ENCODE measurements around the gene LY86.

The LY86 gene

GRCh38 chr6:6560909-6561308 is 27.6 kb upstream of the LY86 start:
- Histone ChIP-seq H3K4me3 (ENCODE audit: insufficient read depth, low read length, poor library complexity, severe bottlenecking) (no peak overlapping the region), H3K27me3 (ENCODE audit: low read length) (no peaks in the 10 kb centered on the region), H3K27ac (ENCODE audit: low read depth, low read length) (no peak overlapping the region), H3K4me2 (ENCODE audit: low read depth, low read length, poor library complexity, severe bottlenecking) (no peak overlapping the region), H3K9me2 (replicated peaks; ENCODE audit: insufficient read depth, low read length) (no peaks in the 10 kb centered on the region), H2AFZ (ENCODE audit: low read depth, low read length, severe bottlenecking) (no peak overlapping the region), H4K20me1 (ENCODE audit: low read depth, low read length) (no peaks in the 10 kb centered on the region), H3K9ac (ENCODE audit: low read length) (no peak overlapping the region), H3K79me2 (ENCODE audit: insufficient read depth, low read length) (no peaks in the 10 kb centered on the region), H3F3A (ENCODE audit: insufficient read depth) (no peaks in the 10 kb centered on the region), H3K36me3 (ENCODE audit: low read length) (no peaks in the 10 kb centered on the region), H3K9me3 (ENCODE audit: insufficient read depth, low read length) (no peaks in the 10 kb centered on the region)
- TF ChIP-seq, protein P1, sequence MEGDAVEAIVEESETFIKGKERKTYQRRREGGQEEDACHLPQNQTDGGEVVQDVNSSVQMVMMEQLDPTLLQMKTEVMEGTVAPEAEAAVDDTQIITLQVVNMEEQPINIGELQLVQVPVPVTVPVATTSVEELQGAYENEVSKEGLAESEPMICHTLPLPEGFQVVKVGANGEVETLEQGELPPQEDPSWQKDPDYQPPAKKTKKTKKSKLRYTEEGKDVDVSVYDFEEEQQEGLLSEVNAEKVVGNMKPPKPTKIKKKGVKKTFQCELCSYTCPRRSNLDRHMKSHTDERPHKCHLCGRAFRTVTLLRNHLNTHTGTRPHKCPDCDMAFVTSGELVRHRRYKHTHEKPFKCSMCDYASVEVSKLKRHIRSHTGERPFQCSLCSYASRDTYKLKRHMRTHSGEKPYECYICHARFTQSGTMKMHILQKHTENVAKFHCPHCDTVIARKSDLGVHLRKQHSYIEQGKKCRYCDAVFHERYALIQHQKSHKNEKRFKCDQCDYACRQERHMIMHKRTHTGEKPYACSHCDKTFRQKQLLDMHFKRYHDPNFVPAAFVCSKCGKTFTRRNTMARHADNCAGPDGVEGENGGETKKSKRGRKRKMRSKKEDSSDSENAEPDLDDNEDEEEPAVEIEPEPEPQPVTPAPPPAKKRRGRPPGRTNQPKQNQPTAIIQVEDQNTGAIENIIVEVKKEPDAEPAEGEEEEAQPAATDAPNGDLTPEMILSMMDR (IDR thresholded peaks at IDR 0.05; ENCODE audit: insufficient read depth, low read length, poor library complexity, severe bottlenecking), result peak; percentile 13
- no peak for TF ChIP-seq EZH2phosphoT487 (conservative IDR thresholded peaks at IDR 0.05; ENCODE audit: low read length)

- no peak overlapping the region for H3K27ac ChIP-seq (ENCODE audit: low read depth, low read length)
- TF ChIP-seq, protein P1 (IDR thresholded peaks at IDR 0.05; ENCODE audit: insufficient read depth, low read length, poor library complexity, severe bottlenecking), result no peak
- TF ChIP-seq EZH2phosphoT487 (conservative IDR thresholded peaks at IDR 0.05; ENCODE audit: low read length), result no peak
- no peaks in the 10 kb centered on the region for H4K20me1 ChIP-seq (ENCODE audit: low read depth, low read length)
- no peaks in the 10 kb centered on the region for H3F3A ChIP-seq (ENCODE audit: insufficient read depth)
- H3K27me3 ChIP-seq (ENCODE audit: low read length), result no peaks in the 10 kb centered on the region
- no peaks in the 10 kb centered on the region for H3K36me3 ChIP-seq (ENCODE audit: low read length)
- H3K4me3 ChIP-seq (ENCODE audit: insufficient read depth, low read length, poor library complexity, severe bottlenecking), result no peak overlapping the region
- H3K79me2 ChIP-seq (ENCODE audit: insufficient read depth, low read length), result no peaks in the 10 kb centered on the region
- no peaks in the 10 kb centered on the region for H3K9me2 ChIP-seq (replicated peaks; ENCODE audit: insufficient read depth, low read length)
- H3K9ac ChIP-seq (ENCODE audit: low read length), result no peak overlapping the region
- no peaks in the 10 kb centered on the region for H3K9me3 ChIP-seq (ENCODE audit: insufficient read depth, low read length)
- no peak overlapping the region for H2AFZ ChIP-seq (ENCODE audit: low read depth, low read length, severe bottlenecking)
- H3K4me2 ChIP-seq (ENCODE audit: low read depth, low read length, poor library complexity, severe bottlenecking), result no peak overlapping the region
Measured at GRCh38 chr6:6564154-6564553, 24.4 kb upstream of the LY86 start.

DNA sequence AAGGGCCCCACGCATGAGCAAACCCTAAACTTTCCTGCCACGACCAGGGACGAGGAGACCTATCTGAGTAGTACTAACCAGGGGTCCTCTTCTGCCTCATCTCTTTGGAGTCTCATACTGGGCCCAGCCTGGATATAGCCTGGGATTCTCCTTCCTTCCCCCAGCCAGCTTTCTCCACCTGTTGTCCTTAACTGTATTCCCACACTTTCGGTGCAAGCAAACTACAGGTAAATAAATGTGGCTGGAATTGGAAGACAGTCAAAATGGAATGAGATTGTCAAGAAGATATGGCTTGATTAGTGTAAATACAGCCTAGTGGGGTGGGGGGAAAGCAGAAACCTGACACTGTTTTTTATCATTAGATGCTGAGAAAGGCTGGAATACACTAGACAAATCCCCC is 23.5 kb upstream of the LY86 start:
- H3K4me2 ChIP-seq (ENCODE audit: low read depth, low read length, poor library complexity, severe bottlenecking), result no peak overlapping the region
- TF ChIP-seq EZH2phosphoT487 (conservative IDR thresholded peaks at IDR 0.05; ENCODE audit: low read length), result no peak
- TF ChIP-seq, protein P1 (IDR thresholded peaks at IDR 0.05; ENCODE audit: insufficient read depth, low read length, poor library complexity, severe bottlenecking), result no peak
- H3K27me3 ChIP-seq (ENCODE audit: low read length), result no peaks in the 10 kb centered on the region
- H3F3A ChIP-seq (ENCODE audit: insufficient read depth), result no peaks in the 10 kb centered on the region
- H3K9ac ChIP-seq (ENCODE audit: low read length), result no peak overlapping the region
- H3K79me2 ChIP-seq (ENCODE audit: insufficient read depth, low read length), result no peaks in the 10 kb centered on the region
- H4K20me1 ChIP-seq (ENCODE audit: low read depth, low read length), result no peaks in the 10 kb centered on the region
- H3K4me3 ChIP-seq (ENCODE audit: insufficient read depth, low read length, poor library complexity, severe bottlenecking), result no peak overlapping the region
- H3K9me3 ChIP-seq (ENCODE audit: insufficient read depth, low read length), result no peaks in the 10 kb centered on the region
- H2AFZ ChIP-seq (ENCODE audit: low read depth, low read length, severe bottlenecking), result no peak overlapping the region
- H3K36me3 ChIP-seq (ENCODE audit: low read length), result no peaks in the 10 kb centered on the region
- H3K9me2 ChIP-seq (replicated peaks; ENCODE audit: insufficient read depth, low read length), result no peaks in the 10 kb centered on the region
- no peak overlapping the region for H3K27ac ChIP-seq (ENCODE audit: low read depth, low read length)

All from SU-DHL-6 (cell line).